ENCODE results near the gene RAPGEF3.

DNA sequence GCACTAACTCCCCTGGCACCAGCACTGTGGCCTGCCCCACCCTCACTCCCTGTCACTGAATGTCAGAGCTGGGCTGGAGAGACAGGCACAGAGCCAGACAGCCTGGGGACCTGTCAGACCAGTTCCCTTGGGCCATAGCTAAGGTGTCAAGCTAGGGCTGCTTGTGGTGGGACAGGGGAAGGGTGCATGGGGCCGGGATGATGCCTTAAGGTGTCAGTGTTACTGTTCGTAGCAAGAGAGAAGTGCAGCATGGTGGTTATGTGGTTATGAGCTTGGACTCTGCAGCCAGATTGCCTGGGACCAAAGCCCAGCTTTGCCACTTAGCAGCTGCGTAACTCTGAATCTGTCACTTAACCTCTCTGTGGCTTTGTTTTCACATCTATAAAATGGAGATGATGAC, 3.8 kb downstream of the RAPGEF3 start:
- no peak for TF ChIP-seq EZH2 (IDR thresholded peaks at IDR 0.05; ENCODE audit: low read depth, low read length, severe bottlenecking)
- TF ChIP-seq CHD1 (IDR thresholded peaks at IDR 0.05; ENCODE audit: low read depth, low read length): no peak
- TF ChIP-seq CTCF (IDR thresholded peaks at IDR 0.05; ENCODE audit: control extremely low read depth in 1 of 3, insufficient read depth in 1 of 3, low read depth in 1 of 3, low read length in 3 of 3): no peak
- no peak for TF ChIP-seq GABPA (IDR thresholded peaks at IDR 0.05; ENCODE audit: borderline replicate concordance, insufficient read depth, low read length)

Measured in H1 (cell line).